ENCODE results near the gene G3BP1. TPM values are rescaled to one million over a fixed set of nuclear protein-coding genes. Genes with fewer than 3 reads are reported as not detected.

Gene G3BP1
- total and polyA plus RNA-seq, 4 donors: 26.9 to 144 (median 62.7) TPM

- no peaks in the 10 kb centered on the region for H3K27me3 ChIP-seq (ENCODE audit: control insufficient read depth in 4 of 4, insufficient read depth in 4 of 4, low read length in 3 of 4)
- TF ChIP-seq CTCF (IDR thresholded peaks at IDR 0.05; ENCODE audit: low read depth, low read length, missing input control) (peak; percentile 51), RAD21 (IDR thresholded peaks at IDR 0.05) (peak; percentile 77 to 86), EGR1 (IDR thresholded peaks at IDR 0.05; ENCODE audit: low read depth in 2 of 2) (no peak)
- peaks cover 0 to 13% (median 5%) of the 10 kb centered on the region in 4 donors for H3K36me3 ChIP-seq (ENCODE audit: control insufficient read depth in 4 of 4, insufficient read depth in 3 of 4, low read depth in 1 of 4, low read length in 3 of 4)
- H3K4me1 ChIP-seq (ENCODE audit: control insufficient read depth in 4 of 4, insufficient read depth in 4 of 4, low read length in 3 of 4): peaks cover 1 to 14% (median 7%) of the 10 kb centered on the region in 4 donors
- DNase-seq (ENCODE audit: low spot score): no peak
- no peak overlapping the region for H3K9ac ChIP-seq (ENCODE audit: low read depth in 1 of 2, low read length in 2 of 2)
- H3K27ac ChIP-seq (ENCODE audit: low read depth in 1 of 2, low read length in 2 of 2): no peak overlapping the region
- H3K4me3 ChIP-seq (ENCODE audit: low read depth in 1 of 3, low read length in 3 of 3): no peak overlapping the region
- WGBS: 69% methylated on average over 7 of the region's 7 CpGs
- no peaks in the 10 kb centered on the region for H3K9me3 ChIP-seq (ENCODE audit: control insufficient read depth in 4 of 4, low read length in 3 of 4)
Observed at GRCh38 chr5:151742870-151743294, 28.9 kb upstream of the G3BP1 start.

- H3K9ac ChIP-seq (ENCODE audit: low read depth in 1 of 2, low read length in 2 of 2): no peak overlapping the region
- TF ChIP-seq GABPA (IDR thresholded peaks at IDR 0.05 in 1 of 2, conservative IDR thresholded peaks at IDR 0.05 in 1 of 2) (no peak), NR2F2 (IDR thresholded peaks at IDR 0.05) (no peak), HNF4A (conservative IDR thresholded peaks at IDR 0.05) (no peak), TAF1 (conservative IDR thresholded peaks at IDR 0.05) (no peak), REST (IDR thresholded peaks at IDR 0.05) (no peak), HNF4G (IDR thresholded peaks at IDR 0.05) (no peak), ATF3 (IDR thresholded peaks at IDR 0.05) (no peak)
- DNase-seq (ENCODE audit: low spot score): no peak
- no peak overlapping the region for H3K4me3 ChIP-seq (ENCODE audit: low read depth in 1 of 3, low read length in 3 of 3)
- WGBS: 95% methylated on average over 1 of the region's 1 CpG
- peaks cover 1 to 14% (median 7%) of the 10 kb centered on the region in 4 donors for H3K4me1 ChIP-seq (ENCODE audit: control insufficient read depth in 4 of 4, insufficient read depth in 4 of 4, low read length in 3 of 4)
- no peak overlapping the region for H3K27ac ChIP-seq (ENCODE audit: low read depth in 1 of 2, low read length in 2 of 2)
- peaks cover 0 to 13% (median 5%) of the 10 kb centered on the region in 4 donors for H3K36me3 ChIP-seq (ENCODE audit: control insufficient read depth in 4 of 4, insufficient read depth in 3 of 4, low read depth in 1 of 4, low read length in 3 of 4)
- no peaks in the 10 kb centered on the region for H3K27me3 ChIP-seq (ENCODE audit: control insufficient read depth in 4 of 4, insufficient read depth in 4 of 4, low read length in 3 of 4)
- H3K9me3 ChIP-seq (ENCODE audit: control insufficient read depth in 4 of 4, low read length in 3 of 4): no peaks in the 10 kb centered on the region
Observed at GRCh38 chr5:151743530-151743929, 28.2 kb upstream of the G3BP1 start.

- H3K27ac ChIP-seq (ENCODE audit: low read depth in 1 of 2, low read length in 2 of 2): peak overlapping the region; percentile 2 to 66
- H3K4me1 ChIP-seq (ENCODE audit: control insufficient read depth in 4 of 4, insufficient read depth in 4 of 4, low read length in 3 of 4): peaks cover 1 to 16% (median 7%) of the 10 kb centered on the region in 4 donors
- no peak for DNase-seq (ENCODE audit: low spot score)
- WGBS: 45% methylated on average over 7 of the region's 7 CpGs
- no peak overlapping the region for H3K9ac ChIP-seq (ENCODE audit: low read depth in 1 of 2, low read length in 2 of 2)
- no peak overlapping the region for H3K4me3 ChIP-seq (ENCODE audit: low read depth in 1 of 3, low read length in 3 of 3)
- peaks cover 0 to 13% (median 5%) of the 10 kb centered on the region in 4 donors for H3K36me3 ChIP-seq (ENCODE audit: control insufficient read depth in 4 of 4, insufficient read depth in 3 of 4, low read depth in 1 of 4, low read length in 3 of 4)
- H3K9me3 ChIP-seq (ENCODE audit: control insufficient read depth in 4 of 4, low read length in 3 of 4): no peaks in the 10 kb centered on the region
- TF ChIP-seq HNF4A (conservative IDR thresholded peaks at IDR 0.05) (peak; percentile 33 to 55), RAD21 (IDR thresholded peaks at IDR 0.05) (peak in 1 of 2 donors; percentile 39), REST (IDR thresholded peaks at IDR 0.05) (no peak), HNF4G (IDR thresholded peaks at IDR 0.05) (no peak), CTCF (IDR thresholded peaks at IDR 0.05; ENCODE audit: low read depth, low read length, missing input control) (no peak), RXRA (IDR thresholded peaks at IDR 0.05) (peak in 1 of 2 donors; percentile 57), MAX (IDR thresholded peaks at IDR 0.05) (no peak), SP1 (IDR thresholded peaks at IDR 0.05) (peak; percentile 36)
- H3K27me3 ChIP-seq (ENCODE audit: control insufficient read depth in 4 of 4, insufficient read depth in 4 of 4, low read length in 3 of 4): no peaks in the 10 kb centered on the region
Observed at GRCh38 chr5:151745071-151745705, 26.6 kb upstream of the G3BP1 start.
